CD1c-positive myeloid dendritic cell (primary cell): ENCODE data around the gene RAD23A.
"Not testable (repeated sequence)": the region's sequence is repeated elsewhere in the genome, so short reads cannot be mapped to it uniquely, and the experiment has no call there.

Experiments
- DNase-seq: peaks from one replicate; pipeline ENCODE4 v3.0.0-alpha.2; 2016; ENCODE audit errors: extremely low spot score

RAD23A gene

DNA sequence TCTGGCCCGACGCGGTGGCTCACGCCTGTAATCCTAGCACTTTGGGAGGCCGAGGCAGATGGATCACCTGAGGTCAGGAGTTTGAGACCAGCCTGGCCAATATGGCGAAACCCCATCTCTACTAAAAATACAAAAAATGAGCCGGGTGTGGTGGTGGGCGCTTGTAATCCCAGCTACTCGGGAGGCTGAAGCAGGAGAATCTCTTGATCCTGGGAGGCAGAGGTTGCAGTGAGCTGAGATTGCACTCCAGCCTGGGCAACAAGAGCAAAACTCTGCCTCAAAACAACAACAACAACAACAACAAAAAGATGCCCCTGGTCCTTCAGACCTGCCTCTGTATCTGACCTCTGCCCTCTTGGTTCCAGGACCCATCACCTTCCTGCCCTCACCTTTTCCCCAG lies 9.9 kb downstream of the RAD23A start:
- DNase-seq = not testable (repeated sequence)

DNA sequence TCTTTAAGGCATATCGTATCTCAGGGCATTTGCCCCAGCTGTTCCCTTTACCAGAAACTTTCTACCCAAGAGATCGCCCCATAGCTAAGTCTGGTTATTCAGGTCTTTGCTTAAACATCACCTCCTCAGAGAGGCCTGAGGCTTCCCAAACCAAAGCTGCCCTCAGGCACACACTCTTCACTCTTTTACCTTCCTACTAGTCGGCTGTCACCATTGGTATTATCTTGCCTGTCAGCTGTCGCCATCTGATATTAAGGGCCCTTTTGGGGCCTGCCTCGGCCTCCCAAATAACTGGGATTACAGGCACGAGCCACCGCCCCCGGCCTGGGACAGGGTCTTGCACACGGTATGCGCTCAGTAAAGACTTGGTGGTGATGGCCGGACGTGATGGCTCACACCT lies 10.3 kb downstream of the RAD23A start:
- DNase-seq = no peak

DNA sequence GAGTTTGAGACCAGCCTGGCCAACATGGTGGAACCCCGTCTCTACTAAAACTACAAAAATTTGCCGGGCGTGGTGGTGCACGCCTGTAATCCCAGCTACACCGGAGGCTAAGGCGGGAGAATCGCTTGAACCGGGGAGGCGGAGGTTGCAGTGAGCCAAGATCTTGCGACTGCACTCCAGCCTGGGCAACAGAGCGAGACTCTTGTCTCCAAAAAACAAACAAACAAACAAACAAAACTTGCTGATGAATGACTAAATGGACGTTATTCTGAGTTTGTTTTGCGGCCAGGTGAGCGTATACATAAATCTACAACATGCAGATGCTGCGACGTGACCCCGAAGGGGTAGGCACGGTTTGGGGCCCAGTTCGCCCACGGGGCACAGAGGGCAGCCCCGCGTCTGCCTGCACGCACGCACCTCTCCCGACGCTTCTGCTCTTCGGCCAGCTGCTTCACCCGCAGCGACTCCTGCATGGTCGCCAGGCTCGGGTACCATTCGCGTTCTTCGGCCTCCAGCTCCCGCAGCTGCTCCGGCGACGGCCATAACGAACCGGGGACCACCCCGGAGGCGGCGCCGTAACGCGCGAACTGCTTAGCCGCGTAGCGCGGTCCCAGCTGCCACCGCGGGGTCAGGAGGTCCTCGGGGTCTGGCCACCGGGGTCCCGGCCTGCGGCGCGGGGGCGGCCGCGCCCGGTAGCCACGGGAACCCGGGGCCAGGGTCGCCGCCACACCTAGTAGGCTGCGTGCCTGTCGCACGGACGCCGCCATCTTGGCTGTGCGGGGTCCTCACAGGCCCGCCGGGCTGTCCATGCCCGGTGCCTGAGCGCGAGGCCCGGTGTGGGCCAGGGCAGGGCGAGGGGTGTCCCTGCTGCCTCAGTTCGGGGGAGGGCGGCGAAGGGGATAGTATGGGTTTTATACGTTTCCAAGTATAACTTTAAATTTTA lies 11.1 kb downstream of the RAD23A start, which contains the start of gene GADD45GIP1:
TSS of gene GADD45GIP1 (minus strand) at position 778 of the 943 bp plus-strand sequence. CDS start at position 767, 11 bp downstream.
- DNase-seq = peak; percentile 79

DNA sequence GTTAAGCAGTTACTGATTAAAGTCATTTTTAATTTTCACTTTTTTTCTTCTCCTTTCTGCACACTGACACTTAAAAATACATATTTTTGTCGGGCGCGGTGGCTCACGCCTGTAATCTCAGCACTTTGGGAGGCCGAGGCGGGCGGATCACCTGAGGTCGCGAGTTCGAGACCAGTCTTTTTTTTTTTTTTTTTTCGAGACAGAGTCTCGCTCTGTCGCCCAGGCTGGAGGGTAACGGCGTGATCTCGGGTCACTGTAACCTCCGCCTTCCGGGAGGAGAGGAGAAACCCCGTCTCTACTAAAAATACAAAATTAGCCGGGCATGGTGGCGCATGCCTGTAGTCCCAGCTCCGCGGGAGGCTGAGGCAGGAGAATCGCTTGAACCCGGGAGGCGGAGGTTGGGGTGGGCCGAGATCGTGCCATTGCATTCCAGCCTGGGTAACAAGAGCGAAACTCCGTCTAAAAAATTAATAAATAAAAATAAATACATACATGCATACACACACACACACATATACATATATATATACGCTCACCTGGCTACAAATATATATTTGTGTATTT lies 11.8 kb downstream of the RAD23A start:
- DNase-seq = not testable (repeated sequence)

DNA sequence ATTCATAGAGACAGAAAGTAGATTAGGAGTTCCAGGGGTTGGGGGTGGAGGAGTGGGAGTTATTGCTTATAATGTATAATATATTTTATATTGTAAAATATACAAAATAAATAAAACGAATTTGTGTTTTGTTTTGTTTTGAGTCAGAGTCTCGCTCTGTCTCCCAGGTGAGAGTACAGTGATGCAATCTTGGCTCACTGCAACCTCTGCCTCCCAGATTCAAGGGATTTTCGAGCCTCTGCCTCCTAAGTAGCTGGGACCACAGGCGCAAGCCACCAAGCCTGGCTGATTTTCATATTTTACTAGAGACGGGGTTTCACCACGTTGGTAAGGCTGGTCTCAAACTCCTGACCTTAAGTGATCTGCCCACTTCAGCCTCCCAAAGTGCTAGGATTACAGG lies 13.8 kb downstream of the RAD23A start:
- DNase-seq = no peak

DNA sequence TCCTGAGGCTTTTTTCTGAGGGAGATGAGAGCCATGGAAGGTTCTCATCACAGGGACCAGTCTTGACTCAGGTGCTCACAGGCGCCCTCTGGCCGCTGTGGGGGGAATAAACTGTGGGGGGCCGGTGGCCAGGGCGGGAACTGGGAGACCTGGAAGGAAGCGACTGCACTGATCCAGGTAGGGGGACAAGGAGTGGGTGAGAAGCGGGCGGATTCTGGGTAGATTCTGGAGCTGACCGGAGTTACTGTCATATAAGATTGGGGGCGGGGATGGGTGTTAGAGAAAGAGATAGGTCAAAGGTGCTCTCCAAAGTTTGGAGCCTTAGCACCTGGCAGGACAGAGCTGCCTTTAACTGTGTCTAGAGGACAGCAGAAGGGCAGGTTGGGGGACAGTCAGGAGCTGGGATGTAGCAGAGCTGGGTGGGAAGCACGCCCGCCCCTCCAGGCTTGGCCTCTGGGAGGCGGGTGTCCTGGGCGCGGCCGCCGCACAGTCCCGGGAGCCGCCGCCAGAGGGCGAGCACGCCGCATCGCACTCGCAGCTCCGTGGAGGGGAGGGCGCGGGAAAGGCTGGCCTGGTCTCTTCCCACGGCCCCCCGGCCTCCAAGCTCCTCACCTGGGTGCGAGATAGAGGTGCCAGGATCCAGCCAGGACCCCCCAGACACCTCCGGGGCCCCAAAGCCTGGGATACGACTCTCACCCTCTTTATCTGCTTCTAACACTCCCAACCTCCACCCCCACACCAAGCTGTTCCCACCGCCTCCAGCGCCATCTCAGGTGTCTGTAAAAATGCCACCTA lies 19.6 kb downstream of the RAD23A start:
- DNase-seq = peak; percentile 84

DNA sequence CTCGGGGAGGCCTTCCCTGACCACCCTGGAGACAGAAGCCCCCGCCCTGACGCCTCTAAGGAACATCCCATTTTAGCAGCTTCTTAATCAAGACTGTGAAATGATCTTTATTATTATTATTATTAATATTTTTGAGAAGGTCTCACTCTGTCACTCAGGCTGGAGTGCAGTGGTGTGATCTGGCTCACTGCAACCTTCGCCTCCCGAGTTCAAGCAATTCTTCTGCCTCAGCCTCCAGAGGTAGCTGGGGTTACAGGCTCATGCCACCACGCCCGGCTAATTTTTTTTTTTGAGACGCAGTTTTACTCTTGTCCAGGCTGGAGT lies 20.1 kb downstream of the RAD23A start:
- DNase-seq = no peak

DNA sequence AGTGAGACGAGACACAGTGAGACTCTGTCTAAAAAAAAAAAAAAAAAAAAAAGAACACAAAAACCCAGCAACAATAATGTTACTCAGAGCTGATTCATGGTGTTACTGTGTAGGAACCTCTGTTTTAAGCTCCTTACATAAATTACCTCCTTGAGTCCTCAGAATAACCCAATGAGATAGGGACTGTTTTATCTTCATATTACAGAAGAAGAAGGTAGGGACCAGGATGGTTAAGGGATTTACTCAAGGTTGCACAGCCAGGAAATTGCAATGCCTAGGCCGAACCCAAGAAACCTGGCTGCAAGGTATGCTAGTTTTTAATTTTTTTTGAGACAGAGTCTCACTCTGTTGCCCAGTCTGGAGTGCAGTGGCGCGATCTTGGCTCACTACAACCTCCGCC lies 22.2 kb downstream of the RAD23A start:
- DNase-seq = no peak

DNA sequence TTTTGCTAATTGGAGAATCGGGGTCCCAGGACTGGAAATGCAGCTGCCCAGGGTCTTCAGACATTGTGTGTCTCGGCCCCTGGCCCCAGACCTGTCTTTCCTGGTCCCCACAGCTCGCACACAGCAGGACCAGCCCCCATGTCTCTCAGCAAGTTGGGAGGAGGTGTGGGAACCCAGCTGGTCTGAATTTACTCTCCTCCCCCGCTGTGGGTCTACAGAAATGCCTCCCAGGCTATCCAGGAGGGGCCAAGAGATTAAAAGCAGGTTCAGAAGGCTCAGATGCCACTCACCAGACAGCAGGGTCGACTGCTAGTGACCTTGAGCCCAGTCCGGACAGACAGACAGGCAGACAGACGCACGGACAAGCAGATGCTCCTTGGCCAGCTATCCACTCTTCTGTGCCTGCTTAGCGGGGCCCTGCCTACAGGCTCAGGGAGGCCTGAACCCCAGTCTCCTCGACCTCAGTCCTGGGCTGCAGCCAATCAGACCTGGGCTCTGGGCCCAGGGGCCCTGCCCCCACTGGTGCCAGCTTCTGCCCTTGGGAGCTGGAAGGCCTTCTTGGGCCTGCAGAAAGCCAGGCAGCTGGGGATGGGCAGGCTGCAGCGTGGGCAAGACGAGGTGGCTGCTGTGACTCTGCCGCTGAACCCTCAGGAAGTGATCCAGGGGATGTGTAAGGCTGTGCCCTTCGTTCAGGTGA lies 23.8 kb downstream of the RAD23A start, which contains the start of gene DAND5:
TSS of gene DAND5 (plus strand) at position 285 of the 697 bp plus-strand sequence. CDS start at position 370, 85 bp downstream.
- DNase-seq = no peak

DNA sequence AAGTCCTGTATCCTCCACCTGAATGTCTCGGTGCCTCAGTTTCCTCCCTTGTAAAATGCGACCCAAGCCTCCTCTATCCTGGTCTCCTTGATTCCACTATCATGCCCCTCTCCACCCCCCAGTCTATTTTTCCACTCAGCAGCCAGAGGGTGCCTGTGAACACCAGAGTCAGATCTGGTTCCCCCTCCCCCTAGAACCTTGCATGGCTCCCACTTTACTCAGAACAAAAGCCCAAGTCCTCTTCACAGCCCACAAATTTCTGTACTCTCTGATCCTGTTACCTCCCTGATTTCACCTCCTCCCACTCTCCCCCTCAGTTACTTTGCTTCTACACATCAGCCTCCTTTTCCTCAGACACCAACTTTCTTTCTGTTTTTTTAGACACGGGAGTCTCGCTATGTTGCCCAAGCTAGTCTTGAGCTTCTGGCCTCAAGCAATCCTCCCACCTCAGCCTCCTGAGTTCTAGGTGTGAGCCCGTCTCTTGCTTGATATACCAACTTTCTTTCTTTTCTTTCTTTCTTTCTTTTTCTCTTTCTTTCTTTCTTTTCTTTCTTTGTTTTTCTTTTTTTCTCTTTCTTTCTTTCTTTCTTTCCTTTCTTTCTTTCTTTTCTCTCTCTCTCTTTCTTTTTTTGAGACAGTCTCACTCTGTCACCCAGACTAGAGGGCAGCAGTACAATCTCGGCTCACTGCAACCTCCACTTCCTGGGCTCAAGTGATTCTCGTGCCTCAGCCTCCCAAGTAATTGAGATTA lies 24.6 kb downstream of the RAD23A start:
- DNase-seq = no peak

DNA sequence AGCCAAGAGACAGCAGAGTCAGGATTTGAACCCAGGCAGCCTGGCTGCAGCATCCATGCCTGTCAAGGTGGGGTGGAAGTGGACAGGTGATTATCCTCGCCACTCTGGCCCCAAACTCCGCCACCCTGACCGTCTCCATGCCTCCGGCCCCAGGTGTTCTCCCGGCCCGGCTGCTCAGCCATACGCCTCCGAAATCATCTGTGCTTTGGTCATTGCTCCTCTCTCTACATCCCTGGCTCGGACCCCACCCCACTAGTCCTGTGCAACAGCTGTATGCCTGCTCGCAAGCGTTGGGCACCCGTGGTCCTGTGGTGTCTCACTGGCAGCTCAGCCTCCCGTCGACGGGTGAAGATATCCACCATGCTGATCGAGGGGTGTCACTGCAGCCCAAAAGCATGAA lies 27.6 kb downstream of the RAD23A start:
- no peak for DNase-seq

DNA sequence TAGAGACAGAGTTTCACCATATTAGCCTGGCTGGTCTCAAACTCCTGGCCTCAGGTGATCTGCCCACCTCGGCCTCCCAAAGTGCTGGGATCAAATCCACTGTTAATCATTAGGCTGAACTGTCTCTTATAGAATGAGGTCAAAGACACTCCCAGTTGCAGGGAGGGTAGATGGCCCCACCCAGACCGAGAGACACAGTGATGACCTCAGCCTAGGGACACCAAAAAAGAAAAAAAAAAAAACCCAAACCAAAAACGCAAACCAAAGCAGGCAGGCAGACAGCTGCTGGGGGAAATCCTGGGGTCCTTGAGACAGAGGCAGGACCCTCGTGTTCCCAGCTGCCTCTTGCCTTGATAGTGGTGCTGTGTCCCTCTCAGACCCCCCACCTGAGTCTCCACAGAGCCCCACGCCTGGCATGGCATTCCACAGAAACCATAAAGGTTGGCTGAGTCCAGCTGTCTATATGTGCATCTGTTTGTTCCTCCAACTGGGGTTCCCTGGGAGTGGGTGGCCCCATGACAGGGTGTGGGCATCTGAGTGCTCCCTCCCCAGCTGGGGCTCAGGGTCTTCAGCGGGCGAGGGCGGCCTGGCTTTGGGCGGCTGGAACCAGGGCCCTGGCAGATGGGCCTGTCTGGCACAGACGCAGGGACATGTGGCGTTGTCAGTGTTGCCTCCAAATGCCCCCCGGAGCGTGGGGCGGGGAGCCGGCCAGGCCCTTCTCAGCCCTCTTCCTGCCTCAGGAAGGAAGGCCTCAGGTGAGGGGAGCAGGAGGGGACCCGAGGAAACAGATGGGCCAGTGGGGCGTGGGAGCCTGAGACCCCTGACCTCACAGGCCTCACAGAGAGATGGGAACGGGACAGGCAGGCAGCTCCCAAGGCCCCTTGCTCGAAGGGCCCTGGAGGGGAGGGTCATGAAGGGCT lies 28.9 kb downstream of the RAD23A start:
- no peak for DNase-seq

DNA sequence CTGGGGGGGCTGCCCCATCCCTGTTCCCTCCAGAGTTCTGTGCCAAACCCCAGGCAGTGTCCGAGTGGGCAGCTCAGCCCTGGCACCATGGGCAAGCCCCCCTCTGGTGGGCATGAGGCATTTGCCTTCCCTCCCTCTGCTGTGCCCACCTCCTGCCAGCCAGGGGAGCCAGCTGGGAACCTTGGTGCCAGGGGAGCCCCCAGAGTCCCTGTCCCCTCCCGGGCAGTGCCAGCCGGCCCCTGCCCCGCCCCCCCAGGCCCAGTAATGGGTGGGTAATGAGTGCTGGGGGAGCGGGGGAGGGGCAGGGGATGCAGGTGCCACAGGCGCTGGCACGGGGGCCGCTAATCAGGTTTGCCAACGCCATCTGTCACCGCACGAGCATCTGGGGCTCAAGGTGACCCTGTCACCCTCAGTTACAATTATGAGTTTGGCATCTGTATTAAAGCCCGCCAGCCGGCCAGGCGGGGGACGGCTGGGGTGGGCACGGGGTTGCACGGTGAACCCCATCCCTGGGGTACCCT lies 29.6 kb downstream of the RAD23A start:
- no peak for DNase-seq

DNA sequence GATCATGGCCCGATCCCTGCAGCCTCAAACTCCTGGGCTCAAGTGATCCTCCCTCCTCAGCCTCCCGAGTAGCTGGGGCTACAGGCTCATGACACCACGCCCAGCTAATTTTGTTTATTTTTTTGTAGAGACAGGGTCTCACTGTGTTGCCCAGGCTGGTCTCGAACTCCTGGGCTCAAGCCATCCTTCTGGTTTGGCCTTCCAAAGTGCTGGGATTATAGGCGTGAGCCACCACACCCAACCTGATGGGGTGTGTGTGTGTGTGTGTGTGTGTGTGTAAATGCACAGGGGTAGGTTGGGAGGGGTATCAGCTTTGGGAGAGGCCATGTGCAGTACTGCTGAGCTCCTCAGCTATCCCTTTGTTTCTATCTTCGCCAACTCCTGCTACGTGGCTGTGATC lies 30.4 kb downstream of the RAD23A start:
- not testable (repeated sequence) for DNase-seq

DNA sequence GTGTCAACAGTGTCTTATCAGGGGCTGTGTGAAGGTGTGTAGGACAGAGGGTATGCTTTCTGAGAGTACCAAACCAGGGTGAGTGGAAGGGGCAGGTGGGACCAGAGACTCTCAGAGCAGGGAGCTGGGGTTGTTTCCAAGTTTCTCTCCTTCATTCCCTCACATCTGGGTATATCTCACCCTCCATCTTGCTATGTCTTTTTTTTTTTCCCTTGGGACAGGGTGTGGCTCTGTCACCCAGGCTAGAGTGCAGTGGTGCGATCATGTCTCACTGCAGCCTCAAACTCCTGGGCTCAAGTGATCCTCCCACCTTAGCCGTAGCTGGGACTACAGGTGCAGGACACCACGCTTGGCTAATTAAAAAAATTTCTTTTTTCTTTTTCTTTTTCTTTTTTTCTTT lies 34.3 kb downstream of the RAD23A start:
- no peak for DNase-seq

DNA sequence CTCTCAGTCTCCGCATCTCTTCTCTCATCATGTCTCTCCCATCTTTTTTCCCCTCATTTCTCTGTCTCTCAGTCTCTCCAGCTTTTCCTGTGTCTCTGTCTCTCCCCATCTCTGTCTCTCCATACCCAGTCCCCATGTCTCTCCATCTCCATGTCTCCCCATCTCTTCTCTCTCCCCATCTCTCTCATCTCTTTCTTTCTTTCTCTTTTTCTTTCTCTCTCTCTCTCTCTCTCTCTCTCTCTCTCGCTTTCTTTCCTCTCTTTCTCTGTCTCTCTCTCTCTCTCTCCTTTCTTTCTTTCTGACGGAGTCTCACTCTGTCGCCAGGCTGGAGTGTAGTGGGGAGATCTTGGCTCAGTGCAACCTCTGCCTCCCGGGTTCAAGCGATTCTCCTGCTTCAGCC lies 37.0 kb downstream of the RAD23A start:
- DNase-seq = no peak

DNA sequence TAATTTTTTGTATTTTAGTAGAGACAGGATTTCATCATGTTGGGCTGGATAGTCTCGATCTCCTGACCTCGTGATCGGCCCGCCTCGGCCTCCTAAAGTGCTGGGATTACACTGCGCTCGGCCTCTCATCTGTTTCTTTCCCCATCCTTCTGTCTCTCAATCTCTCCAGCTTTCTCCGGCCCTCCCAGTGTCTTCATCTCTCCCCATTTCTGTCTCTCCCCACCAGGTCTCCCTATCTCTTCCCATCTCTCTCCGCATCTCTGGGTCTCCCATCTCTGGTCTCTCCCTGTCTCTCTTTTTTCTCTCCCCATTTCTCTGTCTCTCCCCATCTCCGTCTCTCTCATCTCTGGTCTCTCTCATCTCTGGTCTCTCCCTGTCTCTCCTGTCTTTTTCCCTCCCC lies 37.4 kb downstream of the RAD23A start:
- DNase-seq = no peak

DNA sequence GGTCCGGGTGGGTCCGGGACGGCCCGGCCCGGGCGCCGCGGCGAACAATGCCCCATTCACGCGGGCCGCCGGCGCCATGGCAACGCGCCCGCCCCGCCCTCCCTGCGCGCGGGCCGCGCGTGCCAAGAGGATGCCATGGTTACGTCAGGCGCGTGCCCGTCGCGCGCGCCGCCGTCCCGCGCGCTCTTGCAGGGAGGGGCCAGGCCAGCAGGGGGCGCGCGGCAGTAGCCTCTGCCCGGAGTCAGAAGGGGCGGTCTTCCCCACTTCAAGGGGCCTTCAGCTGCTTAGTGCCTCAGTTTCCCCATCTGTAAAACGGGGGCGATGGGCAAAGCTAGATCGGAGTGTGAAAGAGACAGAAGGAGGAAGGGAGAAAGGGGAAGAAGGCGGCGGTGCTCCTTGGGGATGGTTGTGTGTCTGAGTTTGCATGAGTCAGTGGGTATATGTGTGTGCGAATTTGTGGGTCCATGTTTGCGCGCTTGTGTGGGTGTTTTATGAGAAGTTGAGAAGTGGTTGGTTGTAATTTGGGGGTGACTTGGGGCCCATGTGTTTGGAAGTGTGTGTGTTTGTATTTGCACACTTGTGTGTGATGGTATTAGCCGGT lies 38.0 kb downstream of the RAD23A start:
- peak; percentile 90 for DNase-seq

DNA sequence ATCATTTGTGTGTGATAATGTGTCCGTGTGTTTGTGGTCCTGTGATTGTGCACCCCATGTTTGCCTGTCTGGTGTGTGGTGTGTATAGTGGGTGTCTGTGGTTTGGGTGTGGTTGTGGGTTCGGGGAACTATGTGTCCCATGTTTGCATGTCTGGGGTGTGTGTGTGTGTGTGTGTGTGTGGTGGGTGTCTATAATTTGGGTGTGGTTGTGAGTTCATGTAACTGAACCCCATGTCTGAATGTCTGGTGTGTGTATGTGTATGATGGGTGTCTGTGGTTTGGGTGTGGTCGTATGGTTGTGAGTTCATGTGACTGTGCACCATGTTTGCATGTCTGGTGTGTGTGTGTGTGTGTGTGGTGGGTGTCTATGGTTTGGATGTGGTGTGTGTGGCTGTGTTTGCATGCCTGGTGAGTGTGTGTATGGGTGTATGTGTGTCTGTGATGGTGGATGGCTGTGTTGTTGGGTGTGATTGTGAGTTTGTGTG lies 38.5 kb downstream of the RAD23A start:
- peak; percentile 3 for DNase-seq
